Esophagus squamous epithelium (tissue), 5 donors: ENCODE data around the gene MRPS6. TPM values are rescaled to one million over a fixed set of nuclear protein-coding genes. Genes with fewer than 3 reads are reported as not detected.

Experiments used
- DNase-seq: peaks from one replicate; lab custom pipeline; 2025; lab: John Stamatoyannopoulos, UW
- H3K27ac ChIP-seq, 4 donors: fragments of 200-600 bp; sonication (generic); one replicate each; pipeline ENCODE4 v1.5.1; 2016 to 2019; ENCODE audit warnings: mild to moderate bottlenecking in 1 of 4
- H3K27me3 ChIP-seq, 4 donors: fragments of 200-600 bp; sonication (generic); 1 replicate in 3 of 4; 2 replicates in 1 of 4; pipeline versions ENCODE4 v1.5.1 to v1.6.0; 2017 to 2021; ENCODE audit warnings: antibody characterized with exemption in 1 of 4
- H3K36me3 ChIP-seq, 3 donors: fragments of 200-600 bp; sonication (generic); one replicate each; pipeline ENCODE4 v1.5.1; 2016 to 2019
- H3K4me1 ChIP-seq, 3 donors: fragments of 200-600 bp; sonication (generic); one replicate each; pipeline ENCODE4 v1.5.1; 2017 to 2019
- H3K4me3 ChIP-seq, 4 donors: fragments of 200-600 bp; sonication (generic); 1 replicate in 3 of 4; 2 replicates in 1 of 4; pipeline ENCODE4 v1.5.1; 2016 to 2019; ENCODE audit warnings: mild to moderate bottlenecking in 2 of 4, moderate library complexity in 1 of 4
- H3K9me3 ChIP-seq, 3 donors: fragments of 200-600 bp; sonication (generic); one replicate each; pipeline ENCODE4 v1.5.1; 2016 to 2019
- POLR2A ChIP-seq, 4 donors: fragments of 450-650 bp; IDR thresholded peaks; one replicate each; pipeline ENCODE4 v1.6.1; 2017; ENCODE audit warnings: antibody characterized with exemption in 4 of 4, mild to moderate bottlenecking in 4 of 4, moderate library complexity in 3 of 4
- WGBS, 2 donors: methylation state at CpG; one replicate each; pipeline ENCODE4 v1.1.5; 2018; 5-methylcytosine and 5-hydroxymethylcytosine counted together
- intact Hi-C: fragments of 100-400 bp; cut with DNase I; formaldehyde crosslinking; loops from one replicate; pipeline ENCODE4 v1.15.0; 2022
- total RNA-seq, 4 donors: library from RNA; depleted of rRNA; stranded (reverse); fragments of >200 nt; gene quantifications; one replicate each; pipeline ENCODE4 v1.1.0, GENCODE V29; 2016
- TF ChIP-seq, protein P1 (sequence below), 6 experiments: fragments of 450-650 bp in 4 of 6; fragments of 200-600 bp in 2 of 6; sonication (generic) in 2 of 6; IDR thresholded peaks; one replicate each; pipeline ENCODE4 v1.5.1; 2016 to 2019; ENCODE audit warnings: antibody characterized with exemption in 6 of 6, mild to moderate bottlenecking in 4 of 6, moderate library complexity in 4 of 6
- donor health status: DM: yes; HTN: yes; CAD: no.

MRPS6 gene
- total RNA-seq, 4 donors from 2014 or later = 13.4 to 32.2 (median 20.1) TPM

GRCh38 chr21:34154878-34155277 lies 81.5 kb downstream of the MRPS6 start:
- no peak overlapping the region for H3K4me3 ChIP-seq
- intact Hi-C loops = no loop called here
- 72 to 84% methylated on average over 4 to 5 of the region's 5 CpGs for WGBS, 2 donors

GRCh38 chr21:34156957-34157356 lies 83.6 kb downstream of the MRPS6 start:
- intact Hi-C loops = no loop called here
- H3K27ac ChIP-seq = no peak overlapping the region
- TF ChIP-seq POLR2A (IDR thresholded peaks at IDR 0.05) = no peak
- TF ChIP-seq, protein P1, sequence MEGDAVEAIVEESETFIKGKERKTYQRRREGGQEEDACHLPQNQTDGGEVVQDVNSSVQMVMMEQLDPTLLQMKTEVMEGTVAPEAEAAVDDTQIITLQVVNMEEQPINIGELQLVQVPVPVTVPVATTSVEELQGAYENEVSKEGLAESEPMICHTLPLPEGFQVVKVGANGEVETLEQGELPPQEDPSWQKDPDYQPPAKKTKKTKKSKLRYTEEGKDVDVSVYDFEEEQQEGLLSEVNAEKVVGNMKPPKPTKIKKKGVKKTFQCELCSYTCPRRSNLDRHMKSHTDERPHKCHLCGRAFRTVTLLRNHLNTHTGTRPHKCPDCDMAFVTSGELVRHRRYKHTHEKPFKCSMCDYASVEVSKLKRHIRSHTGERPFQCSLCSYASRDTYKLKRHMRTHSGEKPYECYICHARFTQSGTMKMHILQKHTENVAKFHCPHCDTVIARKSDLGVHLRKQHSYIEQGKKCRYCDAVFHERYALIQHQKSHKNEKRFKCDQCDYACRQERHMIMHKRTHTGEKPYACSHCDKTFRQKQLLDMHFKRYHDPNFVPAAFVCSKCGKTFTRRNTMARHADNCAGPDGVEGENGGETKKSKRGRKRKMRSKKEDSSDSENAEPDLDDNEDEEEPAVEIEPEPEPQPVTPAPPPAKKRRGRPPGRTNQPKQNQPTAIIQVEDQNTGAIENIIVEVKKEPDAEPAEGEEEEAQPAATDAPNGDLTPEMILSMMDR (IDR thresholded peaks at IDR 0.05) = no peak
- DNase-seq = no peak
- H3K9me3 ChIP-seq = peaks cover 0 to 17% (median 0%) of the 10 kb centered on the region in 3 donors
- WGBS, 2 donors = 88 to 89% methylated on average over 3 of the region's 3 CpGs
- H3K36me3 ChIP-seq = no peaks in the 10 kb centered on the region
- no peak overlapping the region for H3K4me3 ChIP-seq
- H3K4me1 ChIP-seq = no peaks in the 10 kb centered on the region
- no peaks in the 10 kb centered on the region for H3K27me3 ChIP-seq

More at GRCh38 chr21:34154878-34155277, 81.5 kb downstream of the MRPS6 start:
- Histone ChIP-seq H3K36me3 (no peaks in the 10 kb centered on the region), H3K27ac (no peak overlapping the region), H3K4me1 (no peaks in the 10 kb centered on the region), H3K27me3 (no peaks in the 10 kb centered on the region), H3K9me3 (peaks cover 0 to 8% (median 0%) of the 10 kb centered on the region in 3 donors)
- TF ChIP-seq, protein P1 (IDR thresholded peaks at IDR 0.05) = no peak
- no peak for TF ChIP-seq POLR2A (IDR thresholded peaks at IDR 0.05)
- no peak for DNase-seq

DNA sequence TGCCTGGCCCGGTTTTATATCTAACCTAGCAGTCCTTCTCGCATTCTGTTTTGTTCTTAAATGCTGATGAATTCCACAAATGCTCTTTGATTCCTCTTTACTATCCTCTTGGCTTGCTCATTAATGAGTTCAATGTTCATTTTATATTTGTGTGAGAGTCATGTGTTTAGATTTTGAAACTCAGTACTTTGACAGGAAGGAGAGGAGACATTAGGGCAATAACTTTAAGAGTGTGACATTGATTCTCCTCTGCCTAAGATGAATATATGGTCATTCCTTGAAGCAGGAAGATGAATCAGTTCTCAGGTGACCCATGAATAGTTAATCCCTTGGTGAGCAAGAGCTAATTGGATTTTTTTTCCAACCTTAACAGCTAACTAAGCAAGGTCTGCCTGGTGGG lies 84.1 kb downstream of the MRPS6 start:
- Histone ChIP-seq H3K9me3 (peaks cover 0 to 19% (median 0%) of the 10 kb centered on the region in 3 donors), H3K27ac (no peak overlapping the region), H3K36me3 (no peaks in the 10 kb centered on the region), H3K4me3 (no peak overlapping the region), H3K4me1 (no peaks in the 10 kb centered on the region), H3K27me3 (no peaks in the 10 kb centered on the region)
- DNase-seq = no peak
- 88 to 100% methylated on average over 2 of the region's 2 CpGs for WGBS, 2 donors
- intact Hi-C loops = no loop called here
- no peak for TF ChIP-seq POLR2A (IDR thresholded peaks at IDR 0.05)
- TF ChIP-seq, protein P1 (IDR thresholded peaks at IDR 0.05) = no peak

- DNase-seq = no peak
- TF ChIP-seq, protein P1 (IDR thresholded peaks at IDR 0.05) = no peak
- no peak for TF ChIP-seq POLR2A (IDR thresholded peaks at IDR 0.05)
- Histone ChIP-seq H3K27ac (no peak overlapping the region), H3K9me3 (peaks cover 0 to 29% (median 6%) of the 10 kb centered on the region in 3 donors), H3K36me3 (no peaks in the 10 kb centered on the region), H3K4me1 (no peaks in the 10 kb centered on the region), H3K4me3 (no peak overlapping the region), H3K27me3 (no peaks in the 10 kb centered on the region)
- intact Hi-C loops = no loop called here
- 87 to 91% methylated on average over 18 to 20 of the region's 36 CpGs for WGBS, 2 donors
Measured at GRCh38 chr21:34158866-34159835, 85.8 kb downstream of the MRPS6 start.

GRCh38 chr21:34166468-34166867 lies 93.1 kb downstream of the MRPS6 start:
- H3K4me3 ChIP-seq = no peak overlapping the region
- WGBS, 2 donors = 76 to 91% methylated on average over 5 of the region's 5 CpGs
- no peaks in the 10 kb centered on the region for H3K27me3 ChIP-seq
- peaks cover 0 to 28% (median 0%) of the 10 kb centered on the region in 3 donors for H3K36me3 ChIP-seq
- no peaks in the 10 kb centered on the region for H3K4me1 ChIP-seq
- no peak for TF ChIP-seq POLR2A (IDR thresholded peaks at IDR 0.05)
- TF ChIP-seq, protein P1 (IDR thresholded peaks at IDR 0.05) = no peak
- H3K9me3 ChIP-seq = peaks cover 16 to 86% (median 57%) of the 10 kb centered on the region in 3 donors
- no peak overlapping the region for H3K27ac ChIP-seq
- intact Hi-C loops = no loop called here
- no peak for DNase-seq
